Loucy (cell line): Measurements from ENCODE around the gene HOXB9.

Source experiments
- EZH2phosphoT487 ChIP-seq: fragments of 200-600 bp; IDR thresholded peaks from 2 replicates; pipeline ENCODE4 v1.6.1; 2018; ENCODE audit warnings: antibody characterized with exemption, mild to moderate bottlenecking, moderate library complexity, borderline replicate concordance
- TF ChIP-seq, protein P1 (sequence below): fragments of 200-600 bp; sonication (generic); conservative IDR thresholded peaks from 2 replicates; pipeline ENCODE4 v1.5.1; 2014; ENCODE audit warnings: mild to moderate bottlenecking, antibody characterized with exemption, low read length

DNA sequence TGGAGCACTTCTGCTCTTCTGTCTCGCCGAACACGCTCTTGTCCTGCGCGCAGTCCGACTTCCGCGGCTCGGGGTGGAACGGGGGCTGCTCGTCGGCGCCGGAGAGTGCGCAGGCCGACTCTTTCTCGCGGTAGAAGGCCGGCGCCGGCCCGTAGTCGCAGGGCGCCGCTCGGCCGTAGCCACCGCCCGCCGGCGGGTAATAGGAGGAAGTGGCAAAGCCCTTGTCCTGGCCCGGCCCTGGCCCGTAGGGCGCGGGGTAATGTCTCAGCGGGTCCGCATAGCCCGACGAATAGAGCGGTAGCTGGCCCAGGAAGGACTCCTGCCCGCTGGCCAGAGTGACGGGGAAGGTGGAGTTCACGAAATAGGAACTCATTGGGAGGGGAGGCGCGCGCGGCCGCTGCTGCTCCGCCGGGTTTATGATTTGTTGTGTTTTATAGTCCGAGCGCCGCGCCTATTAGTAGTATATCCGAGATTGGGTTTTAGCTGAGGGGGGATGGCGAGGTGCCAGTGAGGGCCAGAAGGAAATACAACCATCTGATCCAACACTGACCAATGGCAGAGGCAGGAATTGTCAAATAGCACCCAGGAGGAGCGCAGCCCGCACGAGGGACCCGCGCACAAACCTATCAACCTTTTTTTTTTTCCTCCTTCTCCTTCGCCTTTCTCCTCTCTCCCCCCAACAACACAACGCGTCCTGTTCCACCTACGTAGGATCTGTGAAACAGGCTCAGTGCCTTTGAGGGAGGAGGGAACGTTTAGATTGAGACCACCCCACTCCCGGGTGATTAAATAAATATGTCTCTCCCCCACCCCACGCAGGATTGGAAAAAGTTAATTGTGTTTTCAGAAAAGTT is 28.2 kb downstream of the HOXB9 start:
- TF ChIP-seq, protein P1, sequence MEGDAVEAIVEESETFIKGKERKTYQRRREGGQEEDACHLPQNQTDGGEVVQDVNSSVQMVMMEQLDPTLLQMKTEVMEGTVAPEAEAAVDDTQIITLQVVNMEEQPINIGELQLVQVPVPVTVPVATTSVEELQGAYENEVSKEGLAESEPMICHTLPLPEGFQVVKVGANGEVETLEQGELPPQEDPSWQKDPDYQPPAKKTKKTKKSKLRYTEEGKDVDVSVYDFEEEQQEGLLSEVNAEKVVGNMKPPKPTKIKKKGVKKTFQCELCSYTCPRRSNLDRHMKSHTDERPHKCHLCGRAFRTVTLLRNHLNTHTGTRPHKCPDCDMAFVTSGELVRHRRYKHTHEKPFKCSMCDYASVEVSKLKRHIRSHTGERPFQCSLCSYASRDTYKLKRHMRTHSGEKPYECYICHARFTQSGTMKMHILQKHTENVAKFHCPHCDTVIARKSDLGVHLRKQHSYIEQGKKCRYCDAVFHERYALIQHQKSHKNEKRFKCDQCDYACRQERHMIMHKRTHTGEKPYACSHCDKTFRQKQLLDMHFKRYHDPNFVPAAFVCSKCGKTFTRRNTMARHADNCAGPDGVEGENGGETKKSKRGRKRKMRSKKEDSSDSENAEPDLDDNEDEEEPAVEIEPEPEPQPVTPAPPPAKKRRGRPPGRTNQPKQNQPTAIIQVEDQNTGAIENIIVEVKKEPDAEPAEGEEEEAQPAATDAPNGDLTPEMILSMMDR, result no peak
- TF ChIP-seq EZH2phosphoT487, result no peak
